Measurements from ENCODE around the gene PMM1. TPM values are rescaled to one million over a fixed set of nuclear protein-coding genes. Genes with fewer than 3 reads are reported as not detected.

The PMM1 gene
- total RNA-seq, result 66.9 and 73.7 TPM in 2 replicates

GRCh38 chr22:41589391-41590241 is at the start of gene PMM1:
Gene PMM1 (minus strand): TSS chr22:41589840. CDS start chr22:41589805, 35 bp downstream.

DNA sequence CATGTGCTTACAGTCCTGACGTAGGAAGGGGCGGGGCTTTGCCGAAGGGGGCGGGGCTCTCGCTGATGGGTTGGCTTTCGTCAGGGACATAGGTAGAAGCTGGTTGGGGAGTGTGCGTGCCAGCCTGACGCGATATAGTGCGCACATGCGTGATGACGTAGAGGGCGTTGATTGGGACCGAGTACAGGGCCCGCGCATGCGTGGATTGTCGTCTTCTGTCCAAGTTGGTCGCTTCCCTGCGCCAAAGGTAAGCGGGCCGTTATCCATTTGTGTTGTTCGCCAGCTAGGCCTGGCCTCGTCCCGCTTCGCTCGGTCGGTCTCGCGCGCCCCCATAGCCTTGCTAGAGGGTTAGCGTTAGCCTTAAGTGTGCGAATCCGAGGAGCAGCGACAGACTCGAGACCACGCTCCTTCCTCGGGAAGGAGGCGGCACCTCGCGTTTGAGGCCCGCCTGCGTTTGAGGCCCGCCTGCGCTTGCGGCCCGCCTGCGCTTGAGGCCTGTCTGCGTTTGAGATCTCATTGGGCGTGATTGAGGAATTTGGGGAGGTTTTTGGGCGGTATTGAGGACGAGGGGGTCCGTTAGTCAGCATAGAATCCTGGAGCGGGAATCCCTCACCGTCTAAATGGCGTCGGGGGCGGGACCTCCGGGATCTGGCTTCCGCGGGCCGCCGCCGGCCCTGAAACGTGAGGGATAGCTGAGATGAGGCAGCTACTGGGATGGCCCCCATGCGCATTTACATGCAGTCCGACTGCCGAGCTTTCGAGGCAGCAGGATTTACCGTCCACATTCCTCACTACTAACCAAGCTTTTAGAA is 31.7 kb upstream of the PMM1 start, which contains the start of gene XRCC6:
Gene XRCC6 (plus strand): TSS at position 197 of the 812 bp plus-strand sequence. CDS start 710 bp downstream, outside the sequence.

GRCh38 chr22:41620589-41621098 is 31.0 kb upstream of the PMM1 start, which contains the start of gene DESI1:
Gene DESI1 (minus strand): TSS chr22:41621043. CDS start chr22:41620839, 204 bp downstream.

DNA sequence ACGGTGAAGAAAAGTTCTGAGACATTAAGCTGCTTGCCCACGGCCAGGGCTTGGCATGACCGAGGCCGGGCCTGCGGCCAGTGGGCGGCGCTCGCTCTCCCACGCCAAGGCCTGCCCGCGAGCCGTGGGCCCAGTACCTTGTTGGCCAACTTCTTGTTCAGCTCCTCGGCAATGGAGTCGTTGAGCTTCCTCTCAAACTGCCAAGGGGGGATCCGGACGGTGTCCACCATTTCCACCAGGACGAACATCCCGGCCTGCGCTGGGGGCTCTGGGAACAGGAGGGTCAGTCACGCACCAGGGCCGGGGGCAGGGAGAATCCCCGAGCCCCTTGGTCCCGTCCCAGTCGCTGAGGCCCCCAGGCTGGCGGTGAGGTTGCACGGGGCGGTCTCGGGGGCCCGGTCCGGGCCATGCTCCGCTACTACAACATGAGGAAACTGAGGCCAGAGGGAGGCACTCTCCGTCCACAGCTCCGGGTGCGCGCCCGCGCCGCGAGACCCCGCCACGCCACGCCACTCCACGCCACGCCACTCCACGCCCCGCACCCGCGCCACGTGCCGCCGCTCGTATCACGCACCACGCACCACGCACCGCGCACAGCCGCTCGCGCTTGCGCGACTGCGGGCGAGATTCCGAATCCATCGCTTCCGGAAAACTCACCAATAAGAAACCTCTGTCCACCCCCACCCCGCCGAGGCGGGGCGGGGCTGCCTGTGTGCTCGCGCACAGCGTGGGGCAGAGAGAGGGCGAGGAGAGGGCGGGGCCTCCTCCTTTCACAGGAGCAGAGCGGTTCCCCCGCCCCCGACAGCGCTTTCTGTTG is 45.6 kb downstream of the PMM1 start, which contains the start of gene POLR3H:
Gene POLR3H (minus strand): TSS at position 617 of the 817 bp plus-strand sequence. CDS start 369 bp downstream, at position 248.

Other genes with a start within 250 kb of the PMM1 start
- gene TEF, start 207.9 kb downstream of the PMM1 start, total RNA-seq, result 6.1 and 6.4 TPM in 2 replicates
- 18.0 TPM in 2 replicates for gene TOB2, start 143.0 kb downstream of the PMM1 start, total RNA-seq
- gene PHF5A, start 121.1 kb downstream of the PMM1 start, total RNA-seq, result 48.5 and 86.8 TPM in 2 replicates
- 86.4 and 93.8 TPM in 2 replicates for gene ACO2, start 120.7 kb downstream of the PMM1 start, total RNA-seq
- 10.8 and 21.3 TPM in 2 replicates for gene POLR3H, start 45.4 kb downstream of the PMM1 start, total RNA-seq
- gene CSDC2, start 28.8 kb downstream of the PMM1 start, total RNA-seq, result not detected in 2 replicates
- gene DESI1, start 31.2 kb upstream of the PMM1 start, total RNA-seq, result 72.8 and 126 TPM in 2 replicates
- 273 and 461 TPM in 2 replicates for gene XRCC6, start 31.5 kb upstream of the PMM1 start, total RNA-seq
- gene SNU13, start 99.0 kb upstream of the PMM1 start, total RNA-seq, result 166 and 191 TPM in 2 replicates
- gene MEI1, start 109.7 kb upstream of the PMM1 start, total RNA-seq, result 0.31 TPM in 1 of 2 replicates, not detected in the other
- gene CCDC134, start 210.8 kb upstream of the PMM1 start, total RNA-seq, result 4.9 and 9.4 TPM in 2 replicates
- gene SREBF2, start 243.3 kb upstream of the PMM1 start, total RNA-seq, result 64.7 and 91.4 TPM in 2 replicates

Data from hair follicular keratinocyte (primary cell).